Type B pancreatic cell (in vitro differentiated cells): ENCODE measurements around the gene KLRC3. TPM values are rescaled to one million over a fixed set of nuclear protein-coding genes. Genes with fewer than 3 reads are reported as not detected.
"Not testable (repeated sequence)": the region's sequence is repeated elsewhere in the genome, so short reads cannot be mapped to it uniquely, and the experiment has no call there.

Experiments used
- DNase-seq: peaks from one replicate; pipeline ENCODE4 v3.0.0; 2021; ENCODE audit warnings: mixed read lengths; ENCODE audit not compliant: unreplicated experiment; ENCODE audit errors: extremely low spot score
- H3K27ac Mint-ChIP-seq: 2 replicates; pipeline ENCODE4 v1.8.0; 2021; ENCODE audit warnings: mild to moderate bottlenecking, mixed read lengths
- H3K27me3 Mint-ChIP-seq: 2 replicates; pipeline ENCODE4 v1.8.0; 2021; ENCODE audit warnings: mixed read lengths
- H3K36me3 Mint-ChIP-seq: 2 replicates; pipeline ENCODE4 v1.8.0; 2021; ENCODE audit warnings: mixed read lengths
- H3K4me1 Mint-ChIP-seq: one replicate; pipeline ENCODE4 v1.8.0; 2021; ENCODE audit warnings: mixed read lengths; ENCODE audit not compliant: unreplicated experiment
- H3K4me3 Mint-ChIP-seq: 2 replicates; pipeline ENCODE4 v1.8.0; 2021; ENCODE audit warnings: mild to moderate bottlenecking, mixed read lengths
- H3K9me3 Mint-ChIP-seq: 2 replicates; pipeline ENCODE4 v1.8.0; 2021; ENCODE audit warnings: mixed read lengths
- CTCF ChIP-seq: fragments of 200-600 bp; sonication (generic); conservative IDR thresholded peaks from 2 replicates; pipeline ENCODE4 v1.5.0; 2021; ENCODE audit warnings: antibody characterized with exemption, mild to moderate bottlenecking
- total RNA-seq: library from RNA; stranded (reverse); gene quantifications from 2 replicates; pipeline ENCODE4 v1.2.1, GENCODE V29; 2021; ENCODE audit warnings: low replicate concordance

KLRC3 gene
- total RNA-seq, 1 donor from 2014 or later = not detected

GRCh38 chr12:10386857-10387256, 33.5 kb downstream of the KLRC3 start:
- Mint-ChIP-seq H3K9me3 (no peaks in the 10 kb centered on the region), H3K36me3 (peaks cover 5% of the 10 kb centered on the region), H3K4me1 (no peaks in the 10 kb centered on the region), H3K27ac (no peak overlapping the region), H3K27me3 (no peaks in the 10 kb centered on the region), H3K4me3 (no peak overlapping the region)
- TF ChIP-seq CTCF = no peak
- no peak for DNase-seq

DNA sequence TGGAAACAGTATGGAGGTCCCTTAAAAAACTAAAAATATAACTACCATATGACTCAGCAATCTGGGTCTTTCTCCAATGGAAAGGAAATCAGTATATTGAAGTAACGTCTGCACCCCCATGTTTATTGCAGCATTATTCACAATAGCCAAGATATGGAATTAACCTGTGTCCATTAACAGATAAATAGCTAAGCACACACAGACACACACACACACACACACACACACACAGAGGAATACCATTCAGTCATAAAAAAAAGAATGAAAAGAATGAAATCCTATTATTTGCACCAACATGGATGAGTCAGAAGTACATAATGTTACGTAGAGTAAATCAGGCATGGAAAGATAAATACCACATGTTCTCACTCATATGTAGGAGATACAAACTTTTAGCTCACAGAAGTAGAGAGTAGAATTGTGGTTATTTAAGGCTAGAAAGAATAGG, 35.2 kb downstream of the KLRC3 start:
- H3K9me3 Mint-ChIP-seq = peaks cover 4% of the 10 kb centered on the region
- H3K4me3 Mint-ChIP-seq = no peak overlapping the region
- no peaks in the 10 kb centered on the region for H3K4me1 Mint-ChIP-seq
- no peak for TF ChIP-seq CTCF
- H3K27ac Mint-ChIP-seq = no peak overlapping the region
- H3K27me3 Mint-ChIP-seq = no peaks in the 10 kb centered on the region
- H3K36me3 Mint-ChIP-seq = peaks cover 13% of the 10 kb centered on the region
- DNase-seq = no peak

- H3K4me1 Mint-ChIP-seq = no peaks in the 10 kb centered on the region
- peaks cover 13% of the 10 kb centered on the region for H3K36me3 Mint-ChIP-seq
- no peak for DNase-seq
- no peaks in the 10 kb centered on the region for H3K27me3 Mint-ChIP-seq
- H3K27ac Mint-ChIP-seq = no peak overlapping the region
- H3K4me3 Mint-ChIP-seq = no peak overlapping the region
- peaks cover 4% of the 10 kb centered on the region for H3K9me3 Mint-ChIP-seq
- TF ChIP-seq CTCF = no peak
Observed at GRCh38 chr12:10384191-10384590, 36.2 kb downstream of the KLRC3 start.

- DNase-seq = no peak
- Mint-ChIP-seq H3K27ac (no peak overlapping the region), H3K4me1 (no peaks in the 10 kb centered on the region), H3K27me3 (no peaks in the 10 kb centered on the region), H3K9me3 (peaks cover 4% of the 10 kb centered on the region), H3K4me3 (no peak overlapping the region), H3K36me3 (peaks cover 13% of the 10 kb centered on the region)
- no peak for TF ChIP-seq CTCF
Observed at GRCh38 chr12:10381928-10382628, 38.3 kb downstream of the KLRC3 start.

DNA sequence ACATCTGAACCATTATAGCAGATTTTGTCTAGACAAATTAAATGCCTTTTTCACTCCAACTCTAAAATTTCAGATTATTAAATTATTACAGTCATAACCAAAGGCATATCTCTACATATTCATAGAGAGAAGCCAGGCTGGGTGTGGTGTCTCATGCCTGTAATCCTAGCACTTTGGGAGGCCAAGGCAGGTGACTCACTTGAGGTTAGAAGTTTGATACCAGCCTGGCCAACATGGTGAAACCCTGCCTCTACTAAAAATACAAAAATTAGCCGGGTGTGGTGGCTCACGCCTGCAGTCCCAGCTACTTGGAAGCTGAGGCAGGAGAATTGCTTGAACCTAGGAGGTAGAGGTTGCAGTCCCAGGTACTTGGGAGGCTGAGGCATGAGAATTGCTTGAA, 41.7 kb downstream of the KLRC3 start:
- not testable (repeated sequence) for H3K4me3 Mint-ChIP-seq, H3K27ac Mint-ChIP-seq, DNase-seq, H3K36me3 Mint-ChIP-seq, H3K4me1 Mint-ChIP-seq, H3K27me3 Mint-ChIP-seq, H3K9me3 Mint-ChIP-seq

DNA sequence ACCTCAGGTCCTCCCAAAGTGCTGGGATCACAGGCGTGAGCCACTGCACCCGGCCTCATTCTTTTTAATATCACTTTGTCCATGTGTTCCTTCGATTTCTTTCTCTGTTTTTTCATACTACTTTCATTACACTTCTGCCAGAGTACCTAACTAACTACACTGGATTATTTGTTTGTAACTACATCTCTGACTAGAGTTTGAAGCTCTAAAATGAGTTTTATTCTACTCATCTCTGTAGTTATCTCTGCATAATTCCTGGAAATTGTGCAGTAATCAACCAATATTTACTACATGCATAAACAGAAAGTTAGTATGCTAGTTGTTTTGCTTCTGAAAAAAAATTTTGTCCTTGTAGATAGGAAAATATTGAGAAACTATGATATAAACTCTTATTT, 45.8 kb downstream of the KLRC3 start:
- Mint-ChIP-seq H3K36me3 (peaks cover 24% of the 10 kb centered on the region), H3K4me3 (no peak overlapping the region), H3K27ac (no peak overlapping the region), H3K27me3 (no peaks in the 10 kb centered on the region), H3K9me3 (no peaks in the 10 kb centered on the region), H3K4me1 (peaks cover 7% of the 10 kb centered on the region)
- no peak for TF ChIP-seq CTCF
- DNase-seq = no peak
